ENCODE measurements around the gene CUBN. TPM values are rescaled to one million over a fixed set of nuclear protein-coding genes. Genes with fewer than 3 reads are reported as not detected.

Gene CUBN
- total RNA-seq, 1 donor from 2014 or later, result 0.92 TPM

DNA sequence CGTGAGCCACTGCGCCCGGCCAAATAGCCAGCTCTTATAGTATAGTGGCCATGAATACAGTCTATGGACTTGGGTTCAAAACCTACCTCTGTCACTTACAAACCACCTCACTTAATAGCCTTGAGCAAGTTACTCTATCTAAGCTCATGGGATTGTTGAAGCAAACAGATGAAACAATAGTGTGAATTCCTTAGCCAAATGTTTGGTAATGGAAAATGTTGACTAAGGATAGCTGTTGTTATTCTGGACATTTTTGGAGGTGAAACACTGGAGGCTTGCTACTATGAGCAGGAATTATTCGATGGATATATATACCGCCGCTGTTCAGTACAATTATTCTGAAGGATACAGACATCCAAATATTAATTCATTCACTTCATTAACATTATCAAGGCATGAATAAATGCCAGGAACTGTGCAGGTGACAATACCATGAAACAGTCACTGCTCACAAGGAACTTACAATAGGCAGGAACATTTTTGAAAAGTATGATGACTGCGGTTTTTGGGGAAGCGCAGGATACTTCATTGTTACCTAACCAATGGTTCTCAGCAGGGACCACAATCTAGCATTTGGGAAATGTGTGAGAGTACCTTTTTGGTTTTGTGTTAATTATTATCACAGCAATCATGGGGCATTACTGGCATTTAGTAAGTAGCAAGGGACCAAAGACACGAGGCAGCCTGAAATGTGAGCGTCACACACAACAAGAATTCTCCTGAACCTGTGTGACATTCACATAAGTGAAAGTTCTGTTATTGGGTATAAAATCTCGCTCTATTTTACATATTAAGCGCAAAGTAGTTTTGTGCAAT, 55.7 kb downstream of the CUBN start:
- no peak for DNase-seq (ENCODE audit: low spot score)

- DNase-seq (ENCODE audit: low spot score), result no peak
These were observed 60.7 kb downstream of the CUBN start for GRCh38 chr10:17068953-17069352.

GRCh38 chr10:17067376-17068264, 62.0 kb downstream of the CUBN start:
- DNase-seq (ENCODE audit: low spot score), result no peak

DNA sequence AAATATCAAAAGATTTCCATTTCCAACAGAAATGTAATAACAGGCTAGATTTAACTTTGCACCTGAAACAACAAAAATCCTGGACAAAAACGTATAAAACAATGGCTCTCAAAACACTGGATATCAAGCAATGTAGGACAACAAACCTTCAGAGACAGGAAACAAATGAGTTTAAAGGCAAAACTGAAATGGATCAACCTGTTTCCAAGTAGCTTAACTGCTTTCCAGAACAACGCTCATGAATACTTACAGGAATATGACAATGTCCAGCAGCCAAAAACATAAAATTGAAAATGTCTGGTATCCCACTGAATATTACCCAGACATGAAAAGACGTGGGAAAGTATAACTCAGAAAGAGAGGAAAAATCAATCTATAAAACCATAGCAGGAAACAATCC, 62.8 kb downstream of the CUBN start:
- DNase-seq (ENCODE audit: low spot score), result no peak

GRCh38 chr10:17066000-17066399, 63.6 kb downstream of the CUBN start:
- no peak for DNase-seq (ENCODE audit: low spot score)

DNA sequence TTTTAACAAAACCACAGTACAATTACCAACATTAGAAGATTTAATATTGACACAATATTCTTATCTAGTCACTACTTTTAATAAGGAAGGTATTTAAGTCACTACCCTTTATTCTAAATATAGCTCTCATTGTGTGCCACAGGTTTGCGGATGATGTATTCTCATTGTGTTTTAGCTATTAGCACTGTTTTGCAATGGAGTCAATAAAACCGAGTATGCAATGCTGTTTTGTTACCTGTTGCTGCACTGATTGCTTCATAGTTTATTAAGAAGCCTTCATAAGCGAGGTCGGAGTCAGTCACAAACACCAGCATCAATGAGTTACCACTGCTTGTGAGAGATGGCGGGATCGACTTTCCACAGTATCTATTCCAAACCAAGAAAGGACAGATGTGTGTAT, 64.3 kb downstream of the CUBN start:
- DNase-seq (ENCODE audit: low spot score), result no peak

DNA sequence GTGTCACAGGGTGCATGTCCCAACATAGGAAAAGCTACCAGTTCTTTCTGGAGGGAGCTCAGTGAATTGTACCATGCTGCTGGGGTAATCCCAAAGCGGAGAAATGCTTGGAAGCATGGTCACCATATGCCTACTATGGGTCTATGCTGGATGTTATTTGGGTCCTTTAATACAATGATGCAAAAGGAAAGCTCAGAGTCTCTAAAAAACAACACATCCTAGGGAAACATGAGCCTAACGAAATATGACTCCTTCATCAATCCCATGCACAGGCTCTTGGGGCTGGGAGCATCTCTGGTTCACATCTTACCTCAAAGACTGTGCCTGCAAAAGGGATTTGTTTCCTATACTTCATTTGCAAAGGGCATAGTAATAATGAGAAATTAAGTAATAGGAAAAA, 65.2 kb downstream of the CUBN start:
- no peak for DNase-seq (ENCODE audit: low spot score)

- peak; percentile 57 for DNase-seq (ENCODE audit: low spot score)
These were observed 66.6 kb downstream of the CUBN start for GRCh38 chr10:17062955-17063484.

- DNase-seq (ENCODE audit: low spot score), result no peak
These were observed 67.1 kb downstream of the CUBN start for GRCh38 chr10:17062493-17062892.

GRCh38 chr10:17062009-17062408, 67.6 kb downstream of the CUBN start:
- DNase-seq (ENCODE audit: low spot score), result no peak

DNA sequence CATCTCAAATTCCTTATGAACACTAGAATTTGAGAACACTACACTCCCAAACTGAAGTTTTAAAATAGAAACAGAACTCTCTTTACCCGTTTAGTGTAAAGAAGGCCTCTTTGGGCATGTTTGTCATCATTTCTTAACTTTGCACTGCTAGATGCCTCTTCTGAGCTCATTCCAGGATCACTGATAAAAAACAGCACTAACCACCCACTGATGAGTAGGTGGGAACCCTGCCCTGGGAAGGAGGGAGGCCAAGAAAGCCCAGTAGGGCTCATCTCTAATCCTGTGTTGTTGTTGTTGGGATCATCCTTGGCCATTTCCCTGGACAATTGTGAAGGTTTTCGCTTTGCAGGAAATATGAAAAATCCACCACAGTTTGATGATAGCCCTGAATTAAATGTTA, 68.2 kb downstream of the CUBN start:
- DNase-seq (ENCODE audit: low spot score), result no peak

DNA sequence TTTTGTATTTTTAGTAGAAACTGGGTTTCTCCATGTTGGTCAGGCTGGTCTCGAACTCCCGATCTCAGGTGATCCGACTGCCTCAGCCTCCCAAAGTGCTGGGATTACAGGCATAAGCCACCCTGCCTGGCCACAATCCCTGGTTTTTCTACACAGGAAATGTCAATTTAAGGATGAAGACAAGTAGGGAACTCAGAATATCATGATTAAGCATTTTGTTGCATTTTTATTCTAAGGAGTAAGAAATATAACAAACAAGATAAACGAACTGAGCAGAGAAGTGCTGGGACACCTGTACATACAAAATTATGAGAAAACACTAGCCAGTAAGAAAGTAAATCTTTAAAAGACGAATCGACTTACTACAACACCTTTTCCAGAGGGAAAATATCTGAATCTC, 69.3 kb downstream of the CUBN start:
- DNase-seq (ENCODE audit: low spot score), result no peak

GRCh38 chr10:17059197-17059688, 70.4 kb downstream of the CUBN start:
- DNase-seq (ENCODE audit: low spot score), result no peak

- no peak for DNase-seq (ENCODE audit: low spot score)
These were observed 71.5 kb downstream of the CUBN start for GRCh38 chr10:17058093-17058492.

- DNase-seq (ENCODE audit: low spot score), result no peak
These were observed 72.7 kb downstream of the CUBN start for GRCh38 chr10:17056781-17057428.

DNA sequence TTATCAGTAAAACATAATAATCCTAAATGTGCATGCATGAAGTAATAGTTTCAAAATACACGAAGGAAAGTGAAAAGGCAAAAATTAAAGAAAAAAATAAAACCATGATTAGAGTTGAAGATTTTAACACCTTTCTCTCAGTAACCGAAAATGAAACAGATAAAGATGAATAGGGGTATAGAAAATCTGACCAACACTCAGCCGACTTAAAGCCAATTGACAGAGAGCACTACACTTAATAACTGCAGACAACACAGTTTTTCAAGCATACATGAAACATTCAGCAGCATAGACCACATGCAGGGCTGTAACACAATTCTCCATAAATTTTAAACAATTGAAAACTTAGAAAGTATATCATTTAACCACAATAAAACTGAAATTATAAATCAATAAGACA, 76.1 kb downstream of the CUBN start:
- no peak for DNase-seq (ENCODE audit: low spot score)

GRCh38 chr10:17053061-17053460, 76.5 kb downstream of the CUBN start:
- no peak for DNase-seq (ENCODE audit: low spot score)

DNA sequence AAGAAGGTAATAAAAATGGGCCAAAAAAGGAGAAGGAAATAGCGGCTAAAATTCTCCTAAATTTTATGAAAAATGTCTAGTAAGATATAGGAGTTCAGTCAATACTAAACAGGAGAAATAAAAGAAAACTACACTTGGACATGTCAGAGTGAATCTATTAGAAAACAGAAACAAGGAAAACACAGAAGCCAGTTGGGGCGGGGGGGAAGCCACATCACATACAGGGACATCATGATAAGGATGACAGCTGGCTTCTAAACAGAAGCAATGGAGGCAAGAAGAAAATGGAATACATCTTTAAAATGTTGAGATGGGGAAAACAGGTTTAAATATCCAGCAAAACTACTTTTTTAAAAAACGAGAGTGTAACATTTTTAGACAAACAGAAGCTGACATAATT, 77.8 kb downstream of the CUBN start:
- DNase-seq (ENCODE audit: low spot score), result no peak

DNA sequence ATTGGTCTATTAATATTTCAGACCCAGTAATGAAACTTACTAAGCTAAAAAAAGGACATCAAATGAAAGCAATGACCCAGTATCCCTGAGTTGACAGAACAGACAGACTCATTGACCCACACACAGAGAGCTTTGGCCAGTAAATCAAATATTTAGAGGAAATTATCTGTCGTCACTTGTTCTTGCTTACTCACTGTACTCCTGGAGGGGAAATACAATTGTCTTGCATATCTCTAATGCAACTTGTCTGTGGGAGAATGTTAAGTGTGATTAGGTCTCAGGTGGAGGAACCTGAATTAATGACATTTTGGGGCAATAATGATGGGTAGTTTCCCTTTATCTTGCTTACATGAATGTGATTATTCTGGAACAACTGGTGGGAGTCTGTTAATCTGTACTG, 80.4 kb downstream of the CUBN start:
- no peak for DNase-seq (ENCODE audit: low spot score)

- DNase-seq (ENCODE audit: low spot score), result no peak
These were observed 81.7 kb downstream of the CUBN start for GRCh38 chr10:17047908-17048307.

DNA sequence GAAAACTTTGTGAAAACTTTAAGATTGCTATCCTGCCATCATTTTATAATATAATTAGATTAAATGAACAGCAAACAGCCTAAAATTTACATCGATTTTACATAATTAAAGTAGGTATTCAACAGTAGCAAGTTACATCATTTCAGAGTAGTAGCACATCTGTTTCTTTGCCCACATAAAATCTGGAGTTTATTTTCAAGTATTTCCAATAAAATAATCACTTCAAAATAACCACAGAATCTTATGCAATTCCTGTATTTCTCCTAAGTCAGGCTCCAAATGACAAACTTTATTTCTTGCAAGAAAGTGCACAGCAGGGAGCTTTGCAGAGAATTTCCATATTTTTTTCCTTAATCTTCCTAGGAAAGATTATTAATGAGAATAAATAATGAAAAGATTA, 82.6 kb downstream of the CUBN start:
- no peak for DNase-seq (ENCODE audit: low spot score)

DNA sequence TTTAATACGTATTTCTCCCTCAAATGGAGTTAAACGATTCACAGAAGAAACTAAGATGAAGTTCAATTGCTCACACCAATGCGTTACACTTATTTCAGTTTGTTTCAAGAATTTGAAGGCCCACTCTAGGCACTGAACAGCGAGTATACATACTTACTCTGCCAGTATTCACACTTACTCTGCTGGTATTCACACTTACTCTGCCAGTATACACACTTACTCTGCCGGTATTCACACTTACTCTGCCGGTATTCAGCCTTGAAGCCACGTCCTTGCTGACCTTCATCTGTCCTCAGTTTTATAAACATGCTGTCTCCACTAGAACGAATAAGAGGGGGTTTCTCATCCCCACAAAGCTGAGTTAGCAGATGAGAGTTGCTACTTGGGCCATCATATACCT, 86.0 kb downstream of the CUBN start:
- no peak for DNase-seq (ENCODE audit: low spot score)

All from mucosa of gallbladder (tissue), 1 donor.